HG03280 (cell line): ENCODE results near the gene PPFIA2.
"Not testable (repeated sequence)": the region's sequence is repeated elsewhere in the genome, so short reads cannot be mapped to it uniquely, and the experiment has no call there.

Experiments
- ATAC-seq: cut with Tn5 transposase; IDR thresholded peaks from one replicate; pipeline ENCODE4 v1.9.1; 2021; ENCODE audit warnings: mild to moderate bottlenecking, moderate library complexity; ENCODE audit not compliant: unreplicated experiment

The PPFIA2 gene

GRCh38 chr12:81670759-81671158 lies 88.4 kb downstream of the PPFIA2 start:
- ATAC-seq = no peak

DNA sequence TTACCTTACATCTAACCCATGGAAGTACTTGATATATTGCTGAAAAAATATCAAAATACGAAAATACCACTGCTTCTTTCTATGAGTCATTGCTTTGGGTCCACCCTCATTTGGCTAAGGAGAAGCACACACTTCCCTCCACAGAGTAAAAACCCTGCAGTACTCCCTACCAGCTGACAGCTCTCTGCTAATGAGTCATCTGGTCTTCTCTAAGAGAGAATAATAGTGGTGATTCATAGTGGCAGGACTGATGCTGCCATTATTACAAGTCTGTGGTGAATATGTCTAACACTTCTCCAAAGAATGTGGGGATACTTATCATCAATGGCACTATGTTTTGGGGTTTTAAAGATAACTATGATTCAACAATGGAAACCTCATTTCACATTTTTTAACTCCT lies 90.7 kb downstream of the PPFIA2 start:
- ATAC-seq = peak; percentile 86

DNA sequence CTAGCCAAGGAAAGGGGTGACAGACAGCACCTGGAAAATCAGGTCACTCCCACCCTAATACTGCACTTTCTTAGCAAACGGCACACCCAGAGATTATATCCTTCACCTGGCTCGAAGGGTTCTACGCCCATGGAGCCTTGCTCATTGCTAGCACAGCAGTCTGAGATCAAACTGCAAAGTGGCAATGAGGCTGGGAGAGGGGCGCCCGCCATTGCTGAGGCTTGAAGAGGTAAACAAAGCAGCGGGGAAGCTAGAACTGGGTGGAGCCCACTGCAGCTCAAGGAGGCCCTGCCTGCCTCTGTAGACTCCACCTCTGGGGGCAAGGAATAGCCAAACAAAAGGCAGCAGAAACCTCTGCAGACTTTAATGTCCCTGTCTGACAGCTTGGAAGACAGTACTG lies 99.8 kb downstream of the PPFIA2 start:
- ATAC-seq = not testable (repeated sequence)

DNA sequence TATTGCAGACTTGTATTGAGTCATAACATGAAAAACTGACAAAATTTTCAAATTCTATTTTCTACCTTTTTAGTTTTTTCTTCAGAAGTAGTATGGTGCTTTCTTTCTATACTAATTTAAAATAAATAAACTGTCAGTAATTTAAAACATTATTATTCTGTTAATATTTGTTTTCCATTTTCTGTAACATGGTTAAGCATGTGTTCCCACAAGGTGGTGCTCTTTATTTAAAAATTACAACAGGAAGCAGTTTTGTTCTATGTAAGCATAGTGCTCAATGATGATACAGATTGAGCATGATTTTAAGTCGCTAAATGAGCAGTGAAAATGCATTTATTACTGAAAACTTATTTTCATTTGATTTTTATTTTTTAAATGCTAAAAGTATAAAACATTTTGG lies 114.6 kb downstream of the PPFIA2 start:
- ATAC-seq = no peak

GRCh38 chr12:81639196-81639595 lies 120.0 kb downstream of the PPFIA2 start:
- no peak for ATAC-seq

- ATAC-seq = no peak
These were observed 126.0 kb downstream of the PPFIA2 start for GRCh38 chr12:81633127-81633526.

DNA sequence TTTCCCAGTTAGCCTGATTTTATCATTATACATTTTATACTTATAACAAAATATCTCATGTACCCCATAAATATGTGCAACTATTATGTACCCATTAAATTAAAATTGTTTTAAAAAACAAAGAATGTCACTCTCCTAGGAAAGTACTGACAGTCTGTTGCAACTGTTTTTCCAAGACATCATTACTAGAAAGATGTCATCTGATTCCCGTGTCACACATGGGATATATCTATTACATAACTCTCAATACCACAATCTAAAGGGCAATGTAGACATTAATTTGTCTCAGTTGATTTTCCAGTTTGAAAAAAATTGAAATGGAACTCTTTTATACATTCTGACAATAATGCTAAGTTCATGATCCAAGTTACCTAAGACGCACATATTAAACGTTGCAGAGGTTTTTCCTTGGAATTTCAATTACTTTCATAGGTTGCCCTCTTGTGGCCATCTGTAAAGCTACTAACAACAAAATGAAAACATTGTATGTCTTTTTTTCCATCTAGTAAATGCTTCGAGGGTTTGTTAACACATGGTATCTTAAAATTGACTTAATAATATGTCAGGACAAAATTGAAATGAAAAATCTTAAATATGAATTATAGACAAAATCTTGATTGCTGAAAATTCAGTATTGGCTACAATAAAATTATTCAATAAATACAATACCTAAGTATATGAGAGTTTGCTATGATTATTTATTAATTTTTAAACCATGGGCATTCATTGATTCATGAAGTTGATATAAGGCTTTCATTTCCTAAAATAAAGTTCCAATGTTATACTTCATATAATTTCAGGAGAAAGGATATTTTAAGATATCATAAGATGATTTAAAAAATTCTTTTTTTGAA lies 131.6 kb downstream of the PPFIA2 start:
- ATAC-seq = no peak

DNA sequence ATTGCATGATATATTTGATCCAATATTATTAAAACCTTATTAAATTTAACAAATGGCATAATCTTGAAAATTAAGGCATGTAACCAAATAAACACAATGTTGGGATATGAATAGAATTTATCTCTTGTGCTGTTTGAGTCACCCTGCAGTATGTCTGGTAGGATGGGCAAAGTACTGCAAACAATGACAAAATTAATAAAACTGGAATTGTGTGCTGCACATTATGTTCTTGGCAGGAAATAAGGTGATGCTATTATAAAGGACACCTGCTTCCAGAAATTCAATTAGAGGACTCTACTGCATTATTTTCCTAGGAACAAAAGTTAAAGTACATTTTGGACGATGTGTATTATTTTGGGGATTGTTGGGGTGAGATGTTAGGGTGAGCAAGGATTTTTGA lies 132.7 kb downstream of the PPFIA2 start:
- no peak for ATAC-seq

DNA sequence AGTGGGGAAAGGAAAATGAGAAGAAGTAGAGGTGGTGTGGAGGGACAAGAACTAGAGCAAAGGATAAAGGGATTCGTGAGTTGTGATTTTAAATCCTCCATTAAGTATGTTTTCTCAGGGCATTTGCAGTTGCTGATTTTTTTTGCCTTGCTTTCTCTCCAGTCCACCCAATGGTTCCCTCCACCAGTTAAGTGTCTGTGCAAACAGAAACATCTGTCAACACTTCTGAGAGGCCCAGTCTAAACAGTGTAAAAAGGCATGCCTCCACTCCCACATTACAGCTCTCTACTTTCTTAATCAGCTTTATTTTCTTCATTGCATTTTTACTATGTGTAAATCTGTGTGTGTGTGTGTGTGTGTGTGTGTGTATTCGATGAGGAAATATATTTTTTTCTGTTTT lies 141.2 kb downstream of the PPFIA2 start:
- no peak for ATAC-seq

- ATAC-seq = no peak
These were observed 144.0 kb downstream of the PPFIA2 start for GRCh38 chr12:81615026-81615588.

GRCh38 chr12:81610955-81611889 lies 147.9 kb downstream of the PPFIA2 start:
- peak; percentile 66 for ATAC-seq

DNA sequence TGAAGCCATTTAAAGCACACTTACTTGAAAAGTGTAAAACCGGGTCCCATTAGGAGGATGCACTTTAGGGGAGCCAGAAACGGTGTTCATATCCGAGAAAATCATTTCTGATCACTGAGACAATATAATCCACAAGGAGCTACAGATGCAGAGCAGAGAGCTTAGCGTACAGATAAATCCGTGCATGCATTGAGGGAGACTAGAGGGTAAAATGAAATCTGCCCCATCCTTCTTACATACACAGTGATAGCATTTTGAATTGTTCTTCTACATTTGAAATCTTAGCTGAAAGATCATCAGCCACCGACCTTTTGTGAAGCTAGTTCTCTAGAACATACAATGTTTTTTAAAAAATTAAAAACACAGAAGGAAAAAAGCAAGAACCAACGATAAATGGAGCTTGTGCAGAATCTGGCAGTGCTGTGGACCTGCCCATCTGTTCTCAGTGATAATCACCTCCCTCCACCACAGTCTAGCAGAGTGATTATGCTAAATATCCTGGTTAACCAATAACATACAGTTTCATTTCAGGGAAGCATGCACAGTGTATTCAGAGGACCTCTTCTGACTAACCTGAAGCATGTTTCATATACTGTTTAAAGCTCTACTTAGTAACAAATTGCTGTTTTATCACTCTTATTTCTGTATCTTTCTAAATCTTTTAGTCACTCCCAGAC lies 161.1 kb downstream of the PPFIA2 start:
- peak; percentile 47 for ATAC-seq

DNA sequence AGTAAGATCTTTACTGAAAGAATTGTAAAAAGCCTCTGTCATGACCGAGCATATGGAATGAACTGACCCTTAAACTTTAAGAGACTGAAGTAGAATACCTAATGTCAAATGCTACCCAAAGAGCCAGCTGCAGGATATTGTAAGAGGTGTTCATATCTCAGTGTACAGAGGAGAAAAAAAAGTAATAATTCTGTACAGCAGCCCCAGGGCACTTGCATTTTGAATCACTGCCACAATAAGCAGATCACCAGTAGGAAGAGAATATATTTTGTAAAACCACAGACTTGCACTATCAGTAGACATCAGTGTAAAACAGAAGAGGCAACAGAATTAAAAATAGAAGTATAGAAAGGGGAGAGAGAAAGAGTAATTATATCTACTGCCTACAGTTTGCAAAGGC lies 162.6 kb downstream of the PPFIA2 start:
- no peak for ATAC-seq

DNA sequence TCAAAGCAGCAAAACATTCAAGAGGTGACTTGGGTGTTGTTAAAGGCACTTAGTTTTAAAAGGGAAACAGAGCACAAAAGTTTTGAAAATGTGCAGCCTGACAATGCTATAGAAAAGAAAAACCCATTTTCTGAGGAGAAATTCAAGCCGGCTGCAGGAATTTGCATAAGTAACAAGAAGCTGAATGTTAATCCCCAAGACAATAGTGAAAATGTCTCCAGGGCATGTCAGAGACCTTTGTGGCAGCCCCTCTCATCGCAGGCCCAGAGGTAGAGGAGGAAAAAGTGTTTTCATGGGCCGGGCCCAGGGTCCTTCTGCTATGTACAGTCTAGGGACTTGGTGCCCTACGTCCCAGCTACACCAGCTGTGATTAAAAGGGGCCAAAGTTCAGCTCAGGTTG lies 167.9 kb downstream of the PPFIA2 start:
- no peak for ATAC-seq

DNA sequence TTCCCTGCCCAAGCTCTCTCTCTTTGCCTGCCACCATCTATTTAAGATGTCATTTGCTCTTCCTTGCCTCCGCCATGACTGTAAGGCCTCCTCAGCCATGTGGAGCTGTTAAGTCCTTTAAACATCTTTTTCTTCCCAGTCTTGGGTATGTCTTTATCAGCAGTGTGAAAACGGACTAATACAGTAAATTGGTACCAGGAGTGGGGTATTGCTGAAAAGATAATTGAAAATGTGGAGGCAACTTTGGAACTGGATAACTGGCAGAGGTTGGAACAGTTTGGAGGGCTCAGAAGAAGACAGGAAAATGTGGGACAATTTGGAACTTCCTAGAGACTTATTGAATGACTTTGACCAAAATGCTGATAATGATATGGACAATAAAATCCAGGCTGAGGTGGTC lies 168.4 kb downstream of the PPFIA2 start:
- not testable (repeated sequence) for ATAC-seq

DNA sequence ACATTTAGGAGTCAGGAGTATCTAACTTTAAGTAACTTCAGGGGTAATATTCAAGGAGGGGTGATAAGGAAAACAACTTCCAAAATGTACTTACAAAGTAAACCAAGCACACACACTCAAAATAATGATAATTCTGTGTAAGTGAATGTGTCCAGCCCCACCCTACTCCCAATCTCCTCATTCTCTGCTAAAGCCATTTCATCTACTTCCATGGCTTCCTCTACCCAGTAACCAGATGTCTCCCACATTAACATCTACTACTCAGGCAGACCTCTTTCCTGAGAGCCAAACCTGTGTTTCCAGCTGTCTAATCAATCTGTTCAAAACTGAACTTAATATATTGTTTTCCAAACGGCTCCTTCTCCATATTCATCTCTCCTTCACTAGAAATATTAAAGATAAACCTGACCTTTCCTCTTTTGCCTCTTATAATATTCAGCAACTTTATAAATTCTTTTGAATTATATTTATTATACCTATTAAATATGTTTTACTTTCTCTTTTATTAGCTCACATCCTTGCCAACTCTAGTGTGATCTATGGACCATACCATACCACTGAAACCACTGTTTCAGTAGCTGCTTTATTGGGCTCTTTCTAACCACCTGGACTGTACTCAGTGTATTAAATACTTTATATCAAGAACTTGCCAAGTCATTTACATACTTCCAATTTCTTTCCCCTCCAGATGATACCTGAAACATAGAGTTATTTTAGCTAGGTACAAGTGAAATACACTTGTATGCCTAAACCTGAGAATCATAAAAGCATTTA lies 170.7 kb downstream of the PPFIA2 start:
- ATAC-seq = no peak

- ATAC-seq = no peak
These were observed 173.4 kb downstream of the PPFIA2 start for GRCh38 chr12:81585787-81586186.

DNA sequence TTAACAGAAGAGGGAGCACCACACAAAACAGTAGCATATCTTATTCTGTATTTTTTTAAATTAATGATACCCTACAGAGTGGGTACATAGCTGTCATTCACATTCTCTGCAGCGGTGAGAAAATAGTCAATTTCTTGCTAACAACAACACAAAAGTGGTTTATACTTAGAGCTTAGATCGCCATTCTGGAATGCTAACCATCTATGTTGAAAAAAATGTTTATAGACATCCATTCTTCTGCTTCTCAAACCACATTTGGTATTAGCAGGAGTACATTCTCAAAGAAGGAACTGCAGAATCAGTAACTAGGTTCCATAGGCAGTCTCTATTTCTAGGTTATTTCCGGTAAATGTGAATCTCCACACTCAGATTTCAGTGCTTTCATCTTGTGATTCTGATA lies 185.9 kb downstream of the PPFIA2 start:
- ATAC-seq = no peak

- no peak for ATAC-seq
These were observed 186.7 kb downstream of the PPFIA2 start for GRCh38 chr12:81572411-81572810.

GRCh38 chr12:81570234-81570633 lies 188.9 kb downstream of the PPFIA2 start:
- no peak for ATAC-seq
